Stomach smooth muscle (tissue), 2 donors: ENCODE results near the gene PMVK.
A peak's percentile ranks its signal among the peaks of the same experiment; 100 is the strongest.

Experiments used
- H3K27ac ChIP-seq: one replicate; pipeline ENCODE4 v1.7.0; 2013; ENCODE audit warnings: mild to moderate bottlenecking, low read length, inconsistent platforms
- H3K27me3 ChIP-seq, 2 donors: one replicate each; pipeline ENCODE4 v1.7.0; 2013; ENCODE audit warnings: low read length in 2 of 2; ENCODE audit not compliant: insufficient read depth in 2 of 2, control insufficient read depth in 1 of 2
- H3K36me3 ChIP-seq, 2 donors: one replicate each; pipeline ENCODE4 v1.7.0; 2013; ENCODE audit warnings: low read length in 2 of 2; ENCODE audit not compliant: control insufficient read depth in 2 of 2, insufficient read depth in 2 of 2
- H3K4me1 ChIP-seq: one replicate; pipeline ENCODE4 v1.7.0; 2013; ENCODE audit warnings: low read length; ENCODE audit not compliant: control insufficient read depth, insufficient read depth
- H3K4me3 ChIP-seq, 2 donors: one replicate each; pipeline ENCODE4 v1.7.0; 2013; ENCODE audit warnings: low read length in 2 of 2
- H3K9ac ChIP-seq, 2 donors: one replicate each; pipeline ENCODE4 v1.7.0; 2013; ENCODE audit warnings: low read length in 2 of 2, mild to moderate bottlenecking in 1 of 2
- H3K9me3 ChIP-seq, 2 donors: one replicate each; pipeline ENCODE4 v1.7.0; 2013; ENCODE audit warnings: low read length in 2 of 2; ENCODE audit not compliant: control insufficient read depth in 2 of 2
- donor health status: healthy.
- donor health status: Pancreatic carcinoma.

Gene PMVK

GRCh38 chr1:154937085-154937987 is 817 bp upstream of the PMVK start:
- Histone ChIP-seq H3K4me3 (peak overlapping the region; percentile 93 to 98), H3K27me3 (no peaks in the 10 kb centered on the region), H3K9me3 (no peaks in the 10 kb centered on the region), H3K27ac (peak overlapping the region; percentile 99), H3K4me1 (peaks cover 36% of the 10 kb centered on the region), H3K36me3 (no peaks in the 10 kb centered on the region), H3K9ac (peak overlapping the region; percentile 96 to 100)

DNA sequence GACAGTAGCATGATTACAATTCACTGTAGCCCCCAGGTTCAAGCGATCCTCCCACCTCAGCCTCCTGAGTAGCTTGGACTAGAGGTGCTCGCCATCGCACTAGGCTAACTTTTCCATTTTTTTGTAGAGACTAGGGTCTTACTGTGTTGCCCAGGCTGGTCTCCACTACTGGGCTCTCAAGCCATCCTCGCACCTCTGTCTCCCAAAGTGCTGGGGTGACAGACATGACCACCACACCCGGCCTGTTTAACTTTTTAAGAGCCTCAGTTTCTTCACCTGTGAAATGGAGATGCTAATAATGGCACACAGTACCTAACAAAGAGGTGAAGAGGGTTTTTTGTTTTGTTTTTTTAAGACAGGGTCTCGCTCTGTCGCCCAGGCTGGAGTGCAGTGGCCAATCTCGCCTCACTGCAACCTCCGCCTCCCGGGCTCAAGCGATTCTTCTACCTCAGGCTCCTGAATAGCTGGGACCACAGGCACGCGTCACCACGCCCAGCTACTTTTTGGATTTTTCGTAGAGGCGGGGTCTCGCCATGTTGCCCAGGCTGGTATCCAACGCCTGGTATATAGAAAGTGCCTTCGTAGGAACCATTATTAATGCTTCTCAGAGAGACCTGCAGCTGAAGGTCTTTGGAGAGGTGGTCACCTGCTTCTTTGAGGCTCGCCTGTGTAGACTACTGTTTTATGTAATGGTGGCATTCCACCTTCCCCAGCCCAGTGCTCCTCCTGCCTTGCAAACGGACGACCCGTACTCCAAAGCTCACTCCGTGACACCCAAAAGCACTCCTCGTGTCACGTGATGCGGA is 567 bp downstream of the PMVK start:
- peak overlapping the region; percentile 99 for H3K27ac ChIP-seq
- H3K4me1 ChIP-seq = peaks cover 30% of the 10 kb centered on the region
- H3K36me3 ChIP-seq = peaks cover 0 to 6% of the 10 kb centered on the region in 2 donors
- H3K4me3 ChIP-seq = peak overlapping the region; percentile 93 to 98
- H3K9ac ChIP-seq = peak overlapping the region; percentile 96 to 100
- no peaks in the 10 kb centered on the region for H3K9me3 ChIP-seq
- H3K27me3 ChIP-seq = no peaks in the 10 kb centered on the region

GRCh38 chr1:154934358-154934948 is 2.1 kb downstream of the PMVK start:
- peaks cover 25% of the 10 kb centered on the region for H3K4me1 ChIP-seq
- peaks cover 4 to 10% of the 10 kb centered on the region in 2 donors for H3K36me3 ChIP-seq
- H3K27me3 ChIP-seq = no peaks in the 10 kb centered on the region
- H3K27ac ChIP-seq = no peak overlapping the region
- no peak overlapping the region for H3K9ac ChIP-seq
- no peak overlapping the region for H3K4me3 ChIP-seq
- H3K9me3 ChIP-seq = no peaks in the 10 kb centered on the region

DNA sequence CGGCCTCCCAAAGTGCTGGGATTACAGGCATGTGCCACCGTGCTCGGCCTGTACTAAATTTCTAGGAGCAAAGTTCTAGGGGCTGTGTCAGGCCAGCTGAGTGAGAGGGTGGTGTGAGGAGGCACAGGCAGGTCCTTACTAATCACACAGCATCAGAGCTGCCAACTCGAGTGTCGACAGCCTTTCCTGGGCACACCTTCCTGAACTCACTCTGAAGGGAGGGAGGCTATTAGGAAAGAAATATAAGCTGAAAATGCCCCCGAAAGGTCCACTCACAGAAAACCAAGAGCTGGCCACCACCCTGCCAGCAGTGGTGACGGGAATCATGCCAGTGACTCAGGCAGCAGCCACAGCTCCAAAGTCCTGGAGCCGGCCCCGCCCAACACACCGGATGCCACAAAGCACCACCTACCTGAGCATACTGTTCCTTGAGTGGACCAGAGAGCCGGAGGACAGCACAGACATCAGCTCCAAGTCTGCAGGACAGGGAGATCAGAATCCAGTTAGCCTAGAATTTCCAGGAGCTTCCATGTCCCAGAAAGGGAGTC is 4.5 kb downstream of the PMVK start:
- peaks cover 16 to 24% of the 10 kb centered on the region in 2 donors for H3K36me3 ChIP-seq
- H3K9me3 ChIP-seq = no peaks in the 10 kb centered on the region
- no peaks in the 10 kb centered on the region for H3K27me3 ChIP-seq
- no peak overlapping the region for H3K4me3 ChIP-seq
- H3K27ac ChIP-seq = no peak overlapping the region
- peaks cover 14% of the 10 kb centered on the region for H3K4me1 ChIP-seq
- no peak overlapping the region for H3K9ac ChIP-seq

GRCh38 chr1:154926201-154926600 is 10.3 kb downstream of the PMVK start:
- H3K4me3 ChIP-seq = no peak overlapping the region
- no peaks in the 10 kb centered on the region for H3K4me1 ChIP-seq
- H3K36me3 ChIP-seq = peaks cover 51 to 55% of the 10 kb centered on the region in 2 donors
- no peak overlapping the region for H3K9ac ChIP-seq
- H3K9me3 ChIP-seq = no peaks in the 10 kb centered on the region
- no peak overlapping the region for H3K27ac ChIP-seq
- H3K27me3 ChIP-seq = no peaks in the 10 kb centered on the region

GRCh38 chr1:154925335-154926170 is 11.0 kb downstream of the PMVK start:
- no peaks in the 10 kb centered on the region for H3K9me3 ChIP-seq
- no peaks in the 10 kb centered on the region for H3K27me3 ChIP-seq
- no peak overlapping the region for H3K27ac ChIP-seq
- H3K4me3 ChIP-seq = no peak overlapping the region
- peaks cover 51 to 56% of the 10 kb centered on the region in 2 donors for H3K36me3 ChIP-seq
- no peak overlapping the region for H3K9ac ChIP-seq
- H3K4me1 ChIP-seq = no peaks in the 10 kb centered on the region

GRCh38 chr1:154923695-154924094 is 12.8 kb downstream of the PMVK start:
- Histone ChIP-seq H3K4me3 (no peak overlapping the region), H3K36me3 (peaks cover 39 to 47% of the 10 kb centered on the region in 2 donors), H3K27me3 (no peaks in the 10 kb centered on the region), H3K4me1 (no peaks in the 10 kb centered on the region), H3K9me3 (no peaks in the 10 kb centered on the region), H3K27ac (no peak overlapping the region), H3K9ac (no peak overlapping the region)

GRCh38 chr1:154913273-154913672 is 23.2 kb downstream of the PMVK start:
- no peak overlapping the region for H3K27ac ChIP-seq
- H3K9me3 ChIP-seq = no peaks in the 10 kb centered on the region

DNA sequence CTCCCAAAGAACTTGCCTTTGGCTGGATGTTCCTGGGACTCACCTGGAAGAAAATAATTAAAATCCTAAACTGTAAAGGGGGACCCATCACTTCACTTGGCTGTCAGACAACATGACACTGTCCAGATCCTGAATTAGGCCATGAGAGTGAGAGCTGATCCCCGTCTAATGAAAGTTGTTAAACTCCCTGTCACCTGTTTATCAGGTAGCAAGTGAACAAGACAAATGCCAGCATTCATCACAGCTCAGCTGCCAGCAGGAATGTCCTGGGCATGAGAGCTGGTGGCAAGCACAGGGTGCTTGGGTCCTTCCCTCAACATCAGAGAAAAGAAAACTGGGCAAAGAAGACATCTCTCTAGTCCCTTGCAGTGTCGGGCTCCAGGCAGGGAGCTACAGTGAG is 23.8 kb downstream of the PMVK start:
- H3K36me3 ChIP-seq = no peaks in the 10 kb centered on the region
- H3K4me3 ChIP-seq = no peak overlapping the region
- no peak overlapping the region for H3K9ac ChIP-seq
- H3K4me1 ChIP-seq = no peaks in the 10 kb centered on the region
- no peaks in the 10 kb centered on the region for H3K27me3 ChIP-seq
- H3K9me3 ChIP-seq = no peaks in the 10 kb centered on the region
- H3K27ac ChIP-seq = no peak overlapping the region

More at GRCh38 chr1:154913273-154913672, 23.2 kb downstream of the PMVK start:
- H3K9ac ChIP-seq = no peak overlapping the region
- no peak overlapping the region for H3K4me3 ChIP-seq
- H3K27me3 ChIP-seq = no peaks in the 10 kb centered on the region
- H3K36me3 ChIP-seq = no peaks in the 10 kb centered on the region
- H3K4me1 ChIP-seq = no peaks in the 10 kb centered on the region
